ENCODE measurements around the gene ZFR.
"Not testable (repeated sequence)": the region's sequence is repeated elsewhere in the genome, so short reads cannot be mapped to it uniquely, and the experiment has no call there.

Gene ZFR

DNA sequence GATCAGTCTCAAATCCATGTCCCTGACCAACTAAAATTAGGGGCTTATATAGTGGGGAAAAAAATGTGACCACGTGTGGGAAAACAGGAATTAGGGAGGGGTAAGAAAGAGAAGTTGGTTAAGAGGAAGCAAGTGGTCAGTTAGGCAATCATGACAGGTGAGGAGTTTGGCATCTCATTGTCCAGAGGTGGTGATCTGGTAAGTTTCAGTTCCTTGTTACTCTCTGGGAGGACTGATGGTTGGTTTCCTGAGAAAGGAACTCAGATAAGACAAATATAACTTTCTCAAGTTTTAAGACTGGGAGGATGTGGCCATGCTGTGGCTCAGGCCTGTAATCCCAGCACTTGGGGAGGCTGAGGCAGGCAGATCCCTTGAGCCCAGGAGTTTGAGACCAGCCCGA, 122.8 kb downstream of the ZFR start:
- not testable (repeated sequence) for DNase-seq (ENCODE audit: low read depth in 2 of 2)

DNA sequence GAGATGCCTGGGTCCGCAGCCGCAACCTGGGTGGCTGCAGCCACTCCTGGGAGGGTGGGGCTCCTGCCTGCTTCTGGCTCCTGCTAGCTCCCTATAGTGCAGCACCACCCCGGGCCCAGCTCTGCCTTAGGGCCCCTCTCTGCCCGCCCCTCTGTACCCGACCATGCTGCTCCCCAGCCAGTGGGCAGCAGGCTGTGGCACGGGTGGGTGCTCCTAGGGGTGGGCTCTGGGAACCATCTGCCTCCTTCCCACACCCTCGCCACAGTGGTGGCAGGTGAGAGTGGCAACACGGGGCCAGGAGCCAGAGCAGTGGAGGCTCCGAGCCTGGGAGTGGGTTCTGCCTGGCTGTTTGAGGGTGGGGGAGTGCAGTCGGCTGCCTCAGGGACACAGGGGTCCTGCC, 124.0 kb downstream of the ZFR start:
- DNase-seq (ENCODE audit: low read depth in 2 of 2), result no peak

DNA sequence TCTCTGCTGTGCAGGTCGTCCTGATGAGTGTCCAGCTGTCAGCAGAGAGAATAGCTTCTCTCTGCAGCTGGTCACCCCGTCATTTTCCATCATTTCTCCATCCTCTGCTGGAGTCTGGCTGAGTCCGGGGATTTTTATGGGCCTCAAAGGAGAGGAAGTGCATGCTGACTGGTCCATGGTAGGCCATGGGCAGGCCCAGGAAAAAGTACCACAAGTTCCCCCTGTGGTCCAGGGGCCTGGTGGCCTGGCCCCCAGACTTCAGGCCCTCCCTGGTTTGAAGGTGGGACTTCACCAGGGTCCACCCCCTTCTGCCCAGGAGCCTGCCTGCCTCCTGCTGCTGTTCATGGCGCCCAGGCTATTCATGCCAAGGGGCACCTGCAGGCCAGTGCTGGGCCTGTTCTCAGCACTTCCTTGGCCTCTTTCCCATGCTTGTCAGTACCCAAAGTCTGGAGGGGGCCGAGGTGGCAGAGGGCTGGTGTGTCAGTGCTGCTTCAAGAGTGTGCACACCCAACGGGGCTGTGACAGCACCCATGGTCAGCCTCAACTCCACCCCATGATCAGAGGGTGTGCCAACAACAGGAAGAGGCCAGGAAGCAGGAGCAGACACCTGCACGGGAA, 124.5 kb downstream of the ZFR start:
- no peak for DNase-seq (ENCODE audit: low read depth in 2 of 2)

DNA sequence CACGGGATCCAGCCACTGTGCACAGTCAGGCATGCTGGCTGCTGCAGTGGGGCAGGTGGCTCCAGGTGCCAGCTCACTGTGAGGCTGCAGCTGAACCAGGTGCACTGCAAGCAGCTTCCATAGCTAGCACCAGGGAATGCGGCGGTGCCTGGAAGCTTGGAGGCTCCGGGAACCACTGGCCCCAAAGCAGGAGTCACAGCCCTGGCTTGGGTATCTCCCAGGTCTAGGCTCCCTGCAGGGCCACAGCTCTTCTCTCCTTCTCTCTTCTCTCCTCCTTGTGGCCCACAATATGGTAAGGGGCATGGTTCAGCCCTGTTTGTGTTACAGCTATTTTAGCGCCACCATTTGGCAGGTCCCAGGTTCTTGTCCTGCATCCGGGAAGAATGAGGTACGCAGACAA, 125.1 kb downstream of the ZFR start:
- DNase-seq (ENCODE audit: low read depth in 2 of 2), result no peak

DNA sequence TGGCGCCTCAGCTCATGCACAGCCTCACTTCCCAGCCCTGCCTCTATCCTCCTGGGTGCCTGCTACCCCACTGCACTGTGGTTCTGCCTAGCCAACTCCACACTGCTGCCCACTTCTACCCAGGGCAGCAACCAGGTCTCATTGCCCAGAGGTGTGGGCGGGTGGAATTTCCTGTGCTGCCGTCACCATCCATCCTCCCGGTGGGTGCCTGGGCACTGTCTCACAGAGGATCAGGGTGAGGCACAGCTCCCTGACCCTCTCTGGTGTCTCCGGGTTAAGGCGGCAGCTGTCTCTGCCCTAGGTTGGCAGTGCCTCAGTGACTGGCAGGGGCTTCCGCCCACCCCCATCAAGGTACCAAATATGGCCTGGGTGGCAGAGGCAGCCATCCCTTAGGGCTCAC, 127.5 kb downstream of the ZFR start:
- DNase-seq (ENCODE audit: low read depth in 2 of 2), result no peak

DNA sequence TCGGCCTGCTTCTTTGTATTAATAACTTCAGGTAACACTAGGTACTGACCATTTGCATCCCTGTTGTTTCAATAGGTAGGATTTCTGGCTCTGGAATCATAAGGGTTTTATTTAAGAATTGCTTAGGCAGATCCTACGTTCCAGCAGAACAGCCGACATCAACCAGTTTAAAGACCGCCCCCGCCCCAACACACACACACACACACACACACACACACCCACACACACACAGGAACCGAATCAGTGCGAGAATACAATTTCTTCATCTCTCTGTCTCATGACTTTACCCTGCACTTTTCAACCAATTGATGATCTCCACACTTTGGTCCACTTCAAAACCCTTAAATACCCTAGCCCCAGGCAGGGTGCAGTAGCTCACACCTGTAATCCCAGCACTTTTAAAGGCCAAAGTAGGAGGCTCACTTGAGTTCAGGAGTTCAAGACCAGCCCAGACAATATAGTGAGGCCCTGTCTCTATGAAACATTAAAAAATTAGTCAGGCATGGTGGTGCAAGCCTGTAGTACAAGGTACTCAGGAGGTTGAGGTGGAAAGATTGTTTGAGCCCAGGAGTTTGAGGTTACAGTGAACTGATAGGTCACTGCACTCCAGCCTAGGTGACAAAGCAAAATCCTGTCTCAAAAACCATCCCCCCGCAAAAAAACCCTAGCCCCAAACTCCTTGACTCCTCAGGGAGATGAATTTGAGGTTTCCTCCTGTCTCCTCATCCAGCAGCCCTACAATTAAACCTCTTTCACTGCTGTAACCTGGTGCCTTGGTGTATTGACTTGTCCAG, 129.1 kb downstream of the ZFR start:
- DNase-seq (ENCODE audit: low read depth in 2 of 2), result no peak

DNA sequence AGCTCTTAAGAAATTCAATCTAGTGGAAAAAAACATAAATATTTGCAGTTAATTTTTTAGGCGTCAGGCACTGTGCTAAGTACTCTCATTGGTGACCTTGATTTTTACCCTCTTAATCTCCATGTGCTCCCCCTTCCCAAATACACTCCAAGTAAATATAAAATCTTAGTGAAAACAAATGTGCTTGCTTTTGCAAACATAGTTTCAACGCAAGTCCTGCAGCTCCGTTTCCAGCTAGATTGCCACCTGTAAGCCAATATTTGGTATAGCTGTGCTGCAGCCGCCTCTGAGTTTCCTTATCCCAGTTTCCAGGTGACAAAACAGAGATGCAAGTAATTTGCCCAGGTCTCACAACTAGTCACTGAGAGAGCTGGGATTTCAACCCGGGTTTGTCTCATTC, 129.9 kb downstream of the ZFR start:
- no peak for DNase-seq (ENCODE audit: low read depth in 2 of 2)

DNA sequence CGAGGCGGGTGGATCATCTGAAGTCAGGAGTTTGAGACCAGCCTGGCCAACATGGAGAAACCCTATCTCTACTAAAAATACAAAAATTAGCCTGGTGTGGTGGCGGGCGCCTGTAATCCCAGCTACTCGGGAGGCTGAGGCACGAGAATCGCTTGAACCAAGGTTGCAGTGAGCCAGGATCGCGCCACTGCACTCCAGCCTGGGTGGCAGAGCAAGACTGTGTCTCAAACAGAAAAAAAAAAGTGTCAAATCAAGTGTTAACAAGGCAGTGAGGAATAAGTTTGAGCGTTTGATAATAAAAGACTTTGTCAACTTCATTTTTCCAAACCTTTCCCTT, 130.4 kb downstream of the ZFR start:
- DNase-seq (ENCODE audit: low read depth in 2 of 2), result not testable (repeated sequence)

DNA sequence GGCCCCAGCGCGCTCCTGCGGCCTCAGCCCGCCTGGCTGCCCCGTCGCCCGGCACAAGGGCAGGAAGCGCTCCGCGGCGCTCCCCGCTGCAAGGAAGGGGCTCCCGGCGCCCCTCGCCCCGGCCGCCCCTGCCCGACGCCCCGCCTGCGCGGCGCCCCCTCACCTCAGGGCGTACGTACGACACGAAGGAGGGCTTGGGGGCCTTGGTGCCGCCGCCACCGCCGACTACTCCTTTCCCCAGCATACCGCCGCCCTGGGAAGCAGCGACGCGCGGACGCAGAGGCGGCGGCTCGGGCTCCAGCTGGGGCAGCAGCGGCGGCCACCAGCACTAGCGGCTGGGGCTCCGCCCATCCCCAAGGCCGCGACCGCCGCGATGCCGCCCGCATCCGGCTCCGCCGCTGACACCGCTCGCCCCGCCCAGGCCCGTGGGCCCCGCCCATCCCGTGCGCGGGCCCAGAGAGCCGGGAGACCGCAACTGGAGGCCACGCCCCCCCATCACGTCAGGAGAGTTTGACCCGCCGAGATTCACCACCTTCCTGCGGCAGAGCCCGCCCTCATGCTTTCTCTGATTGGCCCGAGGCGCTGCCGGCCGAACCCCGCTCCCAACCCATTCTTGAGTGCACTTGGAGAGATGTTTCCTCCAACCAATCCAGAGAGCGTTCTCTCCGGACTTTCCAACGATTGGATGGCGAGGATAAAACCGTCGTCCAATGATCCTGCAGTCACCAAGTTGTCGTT, 131.8 kb downstream of the ZFR start, which contains the start of gene MTMR12:
Gene MTMR12 (minus strand): TSS at position 345 of the 738 bp plus-strand sequence. CDS start 101 bp downstream, at position 244.
- peak; percentile 98 for DNase-seq (ENCODE audit: low read depth in 2 of 2)

DNA sequence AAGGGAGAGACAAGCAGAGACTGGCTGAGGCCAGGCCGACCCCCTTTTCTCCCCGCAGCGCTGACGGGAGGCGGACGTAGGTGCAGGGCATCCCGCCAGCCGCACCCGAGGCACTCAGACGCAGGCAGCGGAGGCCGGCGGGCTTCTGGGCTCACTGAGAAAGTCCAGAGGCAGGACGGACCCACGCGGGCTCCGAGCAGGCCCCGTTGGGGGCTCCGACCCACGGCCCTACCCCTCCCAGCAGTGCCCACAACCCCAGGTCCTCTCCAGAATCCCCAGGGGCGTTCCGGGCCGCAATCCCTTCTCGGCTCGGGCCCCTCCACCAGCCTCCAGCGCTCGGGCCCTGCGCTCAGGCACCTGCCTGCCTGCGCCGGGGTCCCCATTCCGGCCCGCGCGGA, 132.3 kb downstream of the ZFR start:
- peak in 1 of 2 experiments; percentile 18 for DNase-seq (ENCODE audit: low read depth in 2 of 2)

DNA sequence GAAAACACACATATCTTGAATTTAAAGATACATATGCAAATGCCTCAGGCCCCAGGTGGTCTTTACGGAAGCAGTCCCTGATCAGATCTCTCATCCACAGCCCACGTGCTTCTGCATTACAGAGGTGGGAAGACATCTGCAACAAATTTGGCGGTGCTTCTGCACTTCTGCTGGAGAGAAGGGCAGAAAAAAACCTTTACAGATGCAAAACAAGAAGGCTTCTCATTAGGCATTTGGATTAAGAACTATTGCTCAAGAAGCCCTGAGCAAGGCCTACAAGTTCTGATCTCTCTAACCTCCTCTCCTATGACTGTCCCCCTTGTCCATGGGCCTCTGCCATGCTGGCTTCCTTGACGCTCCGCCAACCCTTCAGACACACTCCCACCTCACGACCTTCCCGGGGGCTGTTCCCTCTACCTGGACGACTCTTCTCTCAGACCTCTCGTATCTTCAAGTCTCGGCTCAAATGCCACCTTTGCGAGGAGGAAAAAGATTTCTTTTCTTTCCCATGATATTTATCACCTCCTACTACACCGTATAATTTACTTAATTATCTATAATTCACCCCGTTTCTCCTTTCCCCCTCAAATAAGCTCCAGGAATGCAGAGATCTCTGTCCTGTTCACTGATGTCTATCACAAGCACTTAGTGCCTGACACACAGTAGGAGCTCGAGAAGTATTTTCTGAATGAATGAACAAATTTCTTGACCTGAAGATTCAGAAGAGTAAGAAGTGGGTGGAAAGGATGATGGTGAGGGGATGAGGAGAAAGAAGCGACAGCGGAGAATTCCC, 132.9 kb downstream of the ZFR start:
- DNase-seq (ENCODE audit: low read depth in 2 of 2), result no peak

DNA sequence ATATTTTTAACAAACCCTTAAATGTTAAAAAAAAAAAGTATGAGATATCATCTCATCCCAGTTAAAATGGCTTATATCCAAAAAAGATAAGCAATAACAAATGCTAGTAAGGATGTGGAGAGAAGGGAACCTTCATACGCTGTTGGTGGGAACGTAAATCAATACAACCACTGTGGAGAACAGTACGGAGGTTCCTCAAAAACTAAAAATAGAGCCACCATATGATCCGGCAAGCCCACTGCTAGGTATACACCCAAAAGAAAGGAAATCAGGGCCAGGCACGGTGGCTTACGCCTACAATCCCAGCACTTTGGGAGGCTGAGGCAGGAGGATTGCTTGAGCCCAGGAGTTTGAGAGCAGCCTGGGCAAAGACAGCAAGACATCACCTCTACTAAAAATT, 134.8 kb downstream of the ZFR start:
- no peak for DNase-seq (ENCODE audit: low read depth in 2 of 2)

DNA sequence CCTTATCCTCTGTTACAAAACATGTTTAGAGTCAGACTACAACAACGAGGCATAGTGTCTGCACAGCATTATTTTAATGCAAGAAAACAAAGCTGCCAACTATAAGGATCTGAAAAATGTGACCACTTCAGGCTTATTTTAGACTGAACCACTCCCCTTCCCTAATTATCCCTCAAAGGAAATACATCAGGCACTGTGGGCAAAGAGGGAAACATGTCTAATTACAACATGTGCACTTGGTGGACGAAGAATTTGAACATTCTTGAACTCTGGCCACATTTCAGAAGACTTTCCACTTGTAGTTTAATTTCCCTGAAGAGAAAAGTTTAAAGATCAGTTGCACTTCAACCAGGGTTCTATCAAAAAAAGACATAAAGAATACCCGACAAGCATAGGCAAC, 135.6 kb downstream of the ZFR start:
- DNase-seq (ENCODE audit: low read depth in 2 of 2), result no peak

DNA sequence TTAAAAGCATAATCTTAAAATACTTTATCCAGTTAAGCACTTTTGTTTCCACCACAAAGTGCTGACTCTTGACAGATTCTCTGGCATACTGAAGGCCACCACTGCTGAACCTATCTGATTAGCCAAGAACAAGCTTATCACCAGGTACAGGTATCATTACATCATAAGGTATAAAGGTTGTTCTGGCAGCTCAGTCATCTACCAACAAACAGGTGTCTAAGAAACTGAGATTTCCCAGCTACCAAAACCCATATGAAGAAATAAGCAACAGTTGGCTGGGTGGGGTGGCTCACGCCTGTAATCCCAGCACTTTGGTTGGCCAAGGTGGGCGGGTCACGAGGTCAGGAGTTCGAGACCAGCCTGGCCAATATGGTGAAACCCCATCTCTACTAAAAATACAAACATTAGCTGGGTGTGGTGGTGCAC, 136.8 kb downstream of the ZFR start:
- no peak for DNase-seq (ENCODE audit: low read depth in 2 of 2)

DNA sequence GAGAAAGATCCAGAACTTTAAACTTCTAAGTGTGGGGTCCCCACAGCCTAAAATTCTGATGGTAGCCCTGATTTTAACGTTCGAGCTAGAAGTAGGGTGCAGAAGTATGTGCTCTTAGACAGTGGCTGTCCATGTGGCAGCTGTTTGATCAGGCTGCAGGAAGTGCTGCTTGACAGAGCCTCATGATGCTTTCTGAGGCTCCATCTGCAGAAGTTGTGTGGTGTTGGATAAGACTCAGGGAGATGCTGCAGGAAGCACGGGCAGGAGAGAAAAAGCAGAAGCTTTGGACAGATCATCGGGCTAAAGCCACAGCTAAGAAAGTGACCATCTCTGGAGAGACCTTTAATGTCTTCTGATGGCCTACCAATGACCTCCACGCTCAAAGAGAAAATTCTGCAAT, 139.9 kb downstream of the ZFR start:
- DNase-seq (ENCODE audit: low read depth in 2 of 2), result no peak
